GM12872 (cell line): Measurements from ENCODE around the gene BTBD10.

Experiments
- TF ChIP-seq, protein P1 (sequence below): IDR thresholded peaks from 3 replicates; pipeline ENCODE4 v1.5.1; 2011; ENCODE audit warnings: low read depth, mild to moderate bottlenecking, low read length, moderate library complexity; ENCODE audit not compliant: insufficient read depth

The BTBD10 gene

DNA sequence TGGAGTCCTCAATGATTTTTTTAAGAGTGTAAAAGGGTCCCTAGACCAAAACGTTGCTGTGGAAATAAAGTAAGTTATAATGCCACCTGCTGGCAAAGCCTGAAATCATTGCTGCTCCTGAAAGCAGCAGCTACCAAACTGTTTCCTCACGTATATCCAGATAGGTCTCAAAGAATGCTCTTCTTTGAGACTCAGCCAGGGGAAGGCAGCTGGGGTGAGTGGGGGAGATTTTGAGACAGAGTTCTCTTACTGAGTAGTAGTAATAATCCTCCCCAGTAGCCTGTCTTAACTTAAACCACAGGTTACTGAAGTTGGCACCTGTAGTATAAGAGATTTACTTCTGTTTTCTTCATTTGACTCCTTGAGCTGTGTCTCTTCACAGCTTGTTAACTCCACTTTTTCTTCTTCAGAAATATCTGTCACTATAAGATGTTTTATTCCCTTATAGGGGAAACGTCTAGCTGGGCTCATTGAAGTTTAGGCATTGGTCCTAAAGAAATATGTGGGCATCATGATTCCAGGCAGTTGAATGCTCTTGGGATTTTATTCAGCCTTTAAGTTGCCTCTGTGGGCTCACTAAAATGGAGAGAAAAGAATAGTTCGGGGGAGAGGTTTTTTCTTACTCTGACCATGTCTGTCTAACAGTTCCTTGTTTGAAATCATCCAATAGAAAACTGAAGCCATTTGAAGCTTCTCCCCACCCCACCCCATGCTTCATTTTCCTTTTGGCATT lies 77.9 kb downstream of the BTBD10 start:
- TF ChIP-seq, protein P1, sequence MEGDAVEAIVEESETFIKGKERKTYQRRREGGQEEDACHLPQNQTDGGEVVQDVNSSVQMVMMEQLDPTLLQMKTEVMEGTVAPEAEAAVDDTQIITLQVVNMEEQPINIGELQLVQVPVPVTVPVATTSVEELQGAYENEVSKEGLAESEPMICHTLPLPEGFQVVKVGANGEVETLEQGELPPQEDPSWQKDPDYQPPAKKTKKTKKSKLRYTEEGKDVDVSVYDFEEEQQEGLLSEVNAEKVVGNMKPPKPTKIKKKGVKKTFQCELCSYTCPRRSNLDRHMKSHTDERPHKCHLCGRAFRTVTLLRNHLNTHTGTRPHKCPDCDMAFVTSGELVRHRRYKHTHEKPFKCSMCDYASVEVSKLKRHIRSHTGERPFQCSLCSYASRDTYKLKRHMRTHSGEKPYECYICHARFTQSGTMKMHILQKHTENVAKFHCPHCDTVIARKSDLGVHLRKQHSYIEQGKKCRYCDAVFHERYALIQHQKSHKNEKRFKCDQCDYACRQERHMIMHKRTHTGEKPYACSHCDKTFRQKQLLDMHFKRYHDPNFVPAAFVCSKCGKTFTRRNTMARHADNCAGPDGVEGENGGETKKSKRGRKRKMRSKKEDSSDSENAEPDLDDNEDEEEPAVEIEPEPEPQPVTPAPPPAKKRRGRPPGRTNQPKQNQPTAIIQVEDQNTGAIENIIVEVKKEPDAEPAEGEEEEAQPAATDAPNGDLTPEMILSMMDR: peak; percentile 69

DNA sequence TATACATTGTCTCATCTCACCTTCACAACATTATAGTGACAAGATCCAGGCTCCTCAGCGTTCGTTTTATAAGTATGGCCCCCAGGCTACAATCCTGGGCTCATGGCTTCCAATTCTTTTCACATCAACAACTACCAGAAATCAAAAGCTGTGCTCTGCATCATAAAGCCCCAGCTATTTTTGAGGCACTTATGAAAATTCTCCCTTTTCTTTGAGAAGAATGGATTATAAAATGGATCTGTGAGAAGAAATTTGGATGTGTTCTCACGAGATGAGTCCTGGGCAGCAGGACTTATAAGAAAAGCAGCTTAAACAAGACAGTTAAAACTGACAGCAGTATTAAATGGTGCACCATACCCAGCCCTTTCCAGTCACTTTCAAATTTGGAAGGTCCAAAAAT lies 80.3 kb downstream of the BTBD10 start:
- TF ChIP-seq, protein P1: no peak

DNA sequence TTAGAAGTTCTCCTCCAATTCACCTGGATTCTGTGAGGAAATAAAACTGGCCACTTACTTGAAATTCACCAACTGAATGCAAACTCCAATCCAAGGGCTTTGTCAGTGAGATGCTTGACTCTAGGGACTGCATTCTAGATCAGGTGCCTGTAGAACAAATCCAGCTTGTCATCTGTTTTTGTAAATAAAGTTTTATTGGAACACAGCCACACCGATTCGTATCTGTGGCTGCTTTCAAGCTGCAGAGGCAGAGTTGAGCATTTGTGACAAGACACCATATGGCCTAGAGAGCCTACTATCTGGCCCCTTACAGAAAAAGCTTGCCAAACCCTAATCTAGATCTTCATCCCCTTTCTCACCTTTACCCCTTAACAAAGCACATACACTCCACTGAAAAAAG lies 82.3 kb downstream of the BTBD10 start:
- TF ChIP-seq, protein P1: no peak

DNA sequence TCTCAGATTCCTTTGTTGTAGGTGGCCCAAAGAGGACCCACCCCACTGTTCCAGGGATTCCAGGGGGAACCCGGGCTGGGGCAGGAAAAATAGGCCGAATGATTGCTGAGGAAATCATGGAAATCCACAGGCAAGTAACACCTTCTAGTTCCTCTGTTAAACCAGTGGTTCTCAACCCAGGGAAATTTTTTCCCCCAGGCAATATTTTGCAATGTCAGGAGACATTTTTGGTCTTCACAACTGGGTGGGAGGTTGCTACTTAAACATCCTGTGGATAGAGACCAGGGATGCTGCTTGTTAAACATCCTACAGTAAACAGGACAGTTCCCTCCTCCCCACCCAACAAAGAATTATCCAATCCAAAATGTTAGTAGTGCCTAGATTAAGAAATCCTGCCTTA lies 84.7 kb downstream of the BTBD10 start:
- TF ChIP-seq, protein P1: no peak

DNA sequence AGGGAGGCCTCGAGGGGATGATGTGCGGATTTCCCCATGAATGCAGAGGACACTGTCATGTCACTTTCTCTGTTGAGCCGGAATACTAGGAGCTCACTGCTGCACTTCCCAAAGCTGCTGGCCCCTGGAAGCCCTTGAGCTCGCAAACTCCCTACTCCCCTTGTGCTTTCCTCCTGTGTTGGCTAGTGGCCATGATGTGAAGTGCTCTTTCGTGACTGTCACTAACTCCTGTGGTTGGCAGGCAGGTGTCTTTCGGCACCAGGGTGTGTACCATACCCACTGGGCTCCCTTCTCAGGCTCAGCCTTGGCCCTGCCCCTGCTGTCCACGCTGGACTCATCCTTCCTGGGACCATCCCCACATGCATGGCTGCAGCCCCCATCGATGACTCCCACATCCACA lies 86.2 kb downstream of the BTBD10 start:
- TF ChIP-seq, protein P1: no peak

DNA sequence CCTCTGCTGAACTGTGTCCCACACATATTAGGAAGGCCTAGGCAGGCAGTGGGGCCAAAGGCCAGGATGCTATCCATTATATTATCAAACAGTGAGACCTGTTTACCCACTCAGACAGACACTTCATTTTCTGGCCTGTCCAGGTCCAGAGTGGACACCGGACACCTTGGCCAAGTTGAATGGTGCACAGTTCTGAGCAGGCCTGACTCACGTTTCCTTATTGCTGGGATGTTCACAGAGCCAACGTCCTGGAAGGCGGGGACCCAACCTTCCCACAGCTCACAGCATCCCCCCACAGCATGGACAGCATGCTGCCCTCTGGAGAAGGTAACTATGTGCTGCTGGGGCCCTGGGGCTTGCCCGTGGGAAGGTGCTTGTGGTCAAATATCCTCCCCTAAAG lies 86.6 kb downstream of the BTBD10 start:
- TF ChIP-seq, protein P1: no peak

DNA sequence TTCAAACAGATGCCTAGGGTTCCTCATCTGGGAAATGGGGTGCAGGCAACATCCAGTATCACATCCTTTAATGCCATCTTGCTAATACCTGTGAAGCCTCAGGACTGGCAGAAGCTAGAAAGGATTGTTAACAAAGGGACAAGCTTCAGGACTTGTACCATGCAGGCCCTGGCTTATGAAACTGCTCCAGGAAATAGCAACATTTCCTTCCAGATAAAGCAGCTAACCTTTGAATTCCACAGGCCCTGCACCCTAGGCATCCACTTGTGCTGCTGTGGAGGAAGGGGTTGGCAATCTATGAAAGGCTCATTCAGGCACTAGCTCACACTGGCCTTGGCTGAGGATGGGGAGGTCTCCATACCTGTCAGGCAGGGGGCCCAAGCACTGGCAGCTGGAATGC lies 87.2 kb downstream of the BTBD10 start:
- TF ChIP-seq, protein P1: no peak
